Cardiac muscle cell (in vitro differentiated cells and primary cell): Measurements from ENCODE around the gene ASB13. TPM values are rescaled to one million over a fixed set of nuclear protein-coding genes. Genes with fewer than 3 reads are reported as not detected.

Experiments
- DNase-seq, 2 donors: peaks; one replicate each; pipeline versions ENCODE4 v3.0.0 to v3.0.0-alpha.2; 2010 to 2017; ENCODE audit warnings: low read depth in 1 of 2, low spot score in 1 of 2
- H3K27ac ChIP-seq: fragments of 200-600 bp; sonication (generic); 2 replicates; pipeline ENCODE4 v1.5.1; 2016
- H3K27me3 ChIP-seq: fragments of 200-600 bp; sonication (generic); 2 replicates; pipeline ENCODE4 v1.6.0; 2016; ENCODE audit warnings: control low read depth
- H3K36me3 ChIP-seq: fragments of 200-600 bp; sonication (generic); 2 replicates; pipeline ENCODE4 v1.5.1; 2016; ENCODE audit warnings: control low read depth
- H3K4me1 ChIP-seq: fragments of 200-600 bp; sonication (generic); 2 replicates; pipeline ENCODE4 v1.8.1; 2017; ENCODE audit warnings: low read depth, mild to moderate bottlenecking, mixed run types
- H3K4me3 ChIP-seq: fragments of 200-600 bp; sonication (generic); 2 replicates; pipeline ENCODE4 v1.5.1; 2016; ENCODE audit warnings: mild to moderate bottlenecking
- H3K9me3 ChIP-seq: fragments of 200-600 bp; sonication (generic); 2 replicates; pipeline ENCODE4 v1.5.1; 2017; ENCODE audit warnings: low read depth, mild to moderate bottlenecking, control low read depth
- polyA plus RNA-seq: library from polyadenylated mRNA; unstranded; fragments of >200 nt; fragmentation: Nextera tagmentation; extraction: Ambion mirVana; gene quantifications from 2 replicates; pipeline ENCODE4 v1.2.1, GENCODE V29; 2016
- total RNA-seq: library from RNA; depleted of rRNA; stranded (reverse); fragments of >200 nt; gene quantifications from 2 replicates; pipeline ENCODE4 v1.2.3, GENCODE V29; 2016
- TF ChIP-seq, protein P1 (sequence below): IDR thresholded peaks from 2 replicates; pipeline ENCODE4 v1.5.1; 2012; ENCODE audit warnings: low read depth, mild to moderate bottlenecking, low read length

ASB13 gene
- total and polyA plus RNA-seq, 2 experiments from 2014 or later = 14.4 to 20.6 TPM

DNA sequence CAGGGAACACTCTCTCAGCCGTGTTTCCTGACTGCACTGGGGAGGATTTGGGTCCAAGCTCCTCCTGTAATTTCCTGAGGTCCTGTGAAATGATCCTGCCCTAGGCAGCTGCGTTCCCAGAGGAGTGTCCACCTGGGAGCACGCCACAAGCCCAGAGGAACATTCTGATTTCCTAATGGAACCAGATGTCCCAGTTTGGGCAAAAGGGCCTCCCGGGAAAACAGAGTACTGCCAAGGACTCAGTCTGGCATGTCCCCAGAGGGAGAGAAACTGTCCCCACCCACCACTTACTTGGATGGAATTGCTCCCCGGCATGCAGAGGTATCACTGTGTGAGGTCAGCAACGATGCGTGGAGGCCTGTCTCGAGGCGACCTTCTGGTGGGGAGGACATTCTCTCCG lies 34.5 kb downstream of the ASB13 start:
- DNase-seq = no peak
- TF ChIP-seq, protein P1, sequence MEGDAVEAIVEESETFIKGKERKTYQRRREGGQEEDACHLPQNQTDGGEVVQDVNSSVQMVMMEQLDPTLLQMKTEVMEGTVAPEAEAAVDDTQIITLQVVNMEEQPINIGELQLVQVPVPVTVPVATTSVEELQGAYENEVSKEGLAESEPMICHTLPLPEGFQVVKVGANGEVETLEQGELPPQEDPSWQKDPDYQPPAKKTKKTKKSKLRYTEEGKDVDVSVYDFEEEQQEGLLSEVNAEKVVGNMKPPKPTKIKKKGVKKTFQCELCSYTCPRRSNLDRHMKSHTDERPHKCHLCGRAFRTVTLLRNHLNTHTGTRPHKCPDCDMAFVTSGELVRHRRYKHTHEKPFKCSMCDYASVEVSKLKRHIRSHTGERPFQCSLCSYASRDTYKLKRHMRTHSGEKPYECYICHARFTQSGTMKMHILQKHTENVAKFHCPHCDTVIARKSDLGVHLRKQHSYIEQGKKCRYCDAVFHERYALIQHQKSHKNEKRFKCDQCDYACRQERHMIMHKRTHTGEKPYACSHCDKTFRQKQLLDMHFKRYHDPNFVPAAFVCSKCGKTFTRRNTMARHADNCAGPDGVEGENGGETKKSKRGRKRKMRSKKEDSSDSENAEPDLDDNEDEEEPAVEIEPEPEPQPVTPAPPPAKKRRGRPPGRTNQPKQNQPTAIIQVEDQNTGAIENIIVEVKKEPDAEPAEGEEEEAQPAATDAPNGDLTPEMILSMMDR = no peak
- no peak overlapping the region for H3K4me3 ChIP-seq
- H3K4me1 ChIP-seq = no peaks in the 10 kb centered on the region
- no peaks in the 10 kb centered on the region for H3K9me3 ChIP-seq
- H3K27ac ChIP-seq = no peak overlapping the region
- H3K36me3 ChIP-seq = no peaks in the 10 kb centered on the region
- no peaks in the 10 kb centered on the region for H3K27me3 ChIP-seq

DNA sequence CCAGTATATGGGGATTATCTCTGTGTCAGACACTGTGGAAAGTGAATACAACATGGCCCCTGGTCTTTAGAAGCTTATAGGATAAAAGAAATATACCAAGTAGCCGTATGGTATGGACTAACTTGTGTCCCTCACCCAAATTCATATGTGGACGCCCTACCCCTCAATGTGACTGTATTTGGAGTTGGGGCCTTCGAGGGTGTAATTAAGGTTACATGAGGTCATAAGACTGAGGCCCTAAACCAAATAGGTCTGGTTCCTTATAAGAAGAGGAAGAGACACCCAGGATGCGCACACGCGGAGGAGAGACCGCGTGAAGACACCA lies 36.3 kb downstream of the ASB13 start:
- Histone ChIP-seq H3K36me3 (no peaks in the 10 kb centered on the region), H3K27me3 (no peaks in the 10 kb centered on the region), H3K4me3 (no peak overlapping the region), H3K4me1 (no peaks in the 10 kb centered on the region), H3K9me3 (no peaks in the 10 kb centered on the region), H3K27ac (no peak overlapping the region)
- no peak for DNase-seq
- TF ChIP-seq, protein P1 = no peak

DNA sequence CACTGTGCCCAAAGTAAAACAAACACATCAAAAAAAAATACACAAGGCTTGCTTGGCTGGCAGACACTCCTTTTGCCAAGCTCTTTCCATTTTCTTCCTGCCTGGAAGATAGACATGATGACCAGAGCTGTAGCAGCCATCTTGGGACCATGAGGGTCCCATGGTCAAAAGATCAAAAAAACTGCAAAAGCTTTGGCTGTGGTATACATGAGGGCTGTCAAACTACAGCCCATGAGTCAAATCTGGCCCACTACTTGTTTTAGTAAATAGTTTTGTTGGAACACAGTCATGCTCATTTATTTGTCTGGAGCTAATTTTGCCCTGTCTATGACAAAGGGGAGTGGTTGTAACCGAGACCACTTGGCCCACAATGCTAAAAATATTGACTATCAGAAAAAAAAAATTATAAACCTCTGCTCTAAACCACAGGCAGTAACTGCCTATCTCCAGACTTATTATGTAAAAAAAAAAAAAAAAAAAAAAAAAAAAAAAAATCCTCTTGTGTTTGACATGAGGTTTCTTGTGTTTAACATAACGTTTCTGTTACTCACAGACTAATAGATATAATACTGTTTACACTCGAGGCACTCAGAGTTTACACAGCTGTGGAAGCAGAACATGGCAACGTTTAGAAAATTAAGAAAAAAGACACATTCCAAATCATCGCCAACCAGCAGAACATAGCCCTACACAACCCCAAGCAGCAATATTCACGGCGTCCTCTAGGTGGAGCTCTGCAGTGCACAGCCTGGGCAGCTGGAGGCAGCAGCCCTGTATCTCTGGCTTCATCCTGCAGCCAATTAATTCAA lies 36.9 kb downstream of the ASB13 start:
- Histone ChIP-seq H3K9me3 (no peaks in the 10 kb centered on the region), H3K36me3 (no peaks in the 10 kb centered on the region), H3K27ac (no peak overlapping the region), H3K4me3 (no peak overlapping the region), H3K27me3 (no peaks in the 10 kb centered on the region), H3K4me1 (no peaks in the 10 kb centered on the region)
- TF ChIP-seq, protein P1 = peak; percentile 100
- peak; percentile 76 to 89 for DNase-seq

DNA sequence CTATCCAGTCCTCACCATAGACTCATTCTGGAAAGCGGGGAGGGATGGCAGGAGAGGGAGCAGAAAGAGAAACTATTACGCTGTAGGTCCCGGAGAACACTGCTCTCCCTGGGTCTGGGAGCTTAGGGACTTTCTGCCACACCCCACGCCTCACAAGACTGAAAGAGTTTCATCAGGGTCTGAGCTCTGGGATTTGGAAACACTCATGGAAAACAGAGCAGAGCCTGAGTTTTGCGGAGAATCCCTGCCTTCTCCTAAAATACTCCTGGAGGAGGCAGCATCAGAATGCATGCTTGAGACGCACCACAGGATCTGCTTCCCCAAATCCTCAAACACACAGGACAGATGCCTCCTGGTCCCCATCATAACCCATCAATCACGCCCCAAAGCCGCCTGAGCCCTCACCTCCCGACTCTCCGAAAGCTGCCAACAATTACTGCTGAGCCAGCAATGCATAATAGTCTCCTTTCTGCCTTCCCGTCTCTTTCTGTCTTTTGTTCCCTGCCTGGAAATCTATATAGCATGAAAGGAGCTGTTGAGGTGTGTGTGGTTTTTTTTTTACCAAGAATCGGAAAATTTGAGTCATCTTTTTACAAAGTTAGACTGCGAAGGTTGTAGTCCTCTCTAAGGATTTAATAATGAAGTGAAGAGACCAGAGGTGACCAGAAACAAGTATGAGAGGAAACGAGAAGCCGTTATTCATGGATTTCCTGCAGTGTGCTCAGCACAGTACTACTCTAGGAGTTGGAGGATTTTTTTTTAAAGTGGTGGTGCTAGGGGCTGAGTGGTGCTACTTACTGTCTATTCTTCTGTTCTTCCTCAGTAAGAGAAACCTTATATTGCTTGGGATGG lies 37.7 kb downstream of the ASB13 start:
- DNase-seq = peak in 1 of 2 donors; percentile 55
- Histone ChIP-seq H3K36me3 (no peaks in the 10 kb centered on the region), H3K27me3 (no peaks in the 10 kb centered on the region), H3K4me1 (no peaks in the 10 kb centered on the region), H3K27ac (no peak overlapping the region), H3K4me3 (no peak overlapping the region), H3K9me3 (no peaks in the 10 kb centered on the region)
- TF ChIP-seq, protein P1 = no peak

DNA sequence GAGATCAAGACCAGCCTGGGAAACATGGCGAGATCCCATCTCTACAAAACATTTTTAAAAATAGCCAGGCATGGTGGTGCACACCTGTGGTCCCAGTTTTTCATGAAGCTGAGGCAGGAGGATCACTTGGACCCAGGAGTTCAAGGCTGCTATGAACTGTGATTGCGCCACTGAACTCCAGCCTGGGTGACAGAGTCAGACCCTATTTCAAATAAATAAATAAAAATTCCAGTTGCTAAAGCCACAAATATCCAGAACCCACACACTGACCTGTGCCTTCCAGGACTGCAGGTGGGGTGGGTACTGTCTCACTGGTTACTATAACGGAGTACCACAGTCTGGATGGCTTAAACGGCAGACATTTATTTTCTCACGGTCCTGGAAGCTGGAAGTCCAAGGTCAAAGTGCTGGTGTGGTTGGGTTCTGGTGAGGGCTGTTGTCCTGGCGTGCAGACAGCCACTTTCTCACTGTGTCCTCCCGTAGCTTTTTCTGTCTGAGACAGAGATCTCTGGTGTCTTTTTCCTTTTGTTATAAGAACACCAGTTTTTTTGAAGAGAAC lies 38.8 kb downstream of the ASB13 start:
- TF ChIP-seq, protein P1 = no peak
- DNase-seq = no peak
- H3K27me3 ChIP-seq = no peaks in the 10 kb centered on the region
- no peak overlapping the region for H3K27ac ChIP-seq
- H3K9me3 ChIP-seq = no peaks in the 10 kb centered on the region
- no peaks in the 10 kb centered on the region for H3K36me3 ChIP-seq
- H3K4me1 ChIP-seq = no peaks in the 10 kb centered on the region
- no peak overlapping the region for H3K4me3 ChIP-seq
